Measurements from ENCODE around the gene C12orf76.

The C12orf76 gene

GRCh38 chr12:109999983-110000505, 48.3 kb downstream of the C12orf76 start:
- H3K27ac ChIP-seq: no peak overlapping the region
- peak overlapping the region; percentile 60 for H3K4me3 ChIP-seq (ENCODE audit: low read depth, low read length)
- no peaks in the 10 kb centered on the region for H3K9me3 ChIP-seq (ENCODE audit: severe bottlenecking)
- TF ChIP-seq, protein P1, sequence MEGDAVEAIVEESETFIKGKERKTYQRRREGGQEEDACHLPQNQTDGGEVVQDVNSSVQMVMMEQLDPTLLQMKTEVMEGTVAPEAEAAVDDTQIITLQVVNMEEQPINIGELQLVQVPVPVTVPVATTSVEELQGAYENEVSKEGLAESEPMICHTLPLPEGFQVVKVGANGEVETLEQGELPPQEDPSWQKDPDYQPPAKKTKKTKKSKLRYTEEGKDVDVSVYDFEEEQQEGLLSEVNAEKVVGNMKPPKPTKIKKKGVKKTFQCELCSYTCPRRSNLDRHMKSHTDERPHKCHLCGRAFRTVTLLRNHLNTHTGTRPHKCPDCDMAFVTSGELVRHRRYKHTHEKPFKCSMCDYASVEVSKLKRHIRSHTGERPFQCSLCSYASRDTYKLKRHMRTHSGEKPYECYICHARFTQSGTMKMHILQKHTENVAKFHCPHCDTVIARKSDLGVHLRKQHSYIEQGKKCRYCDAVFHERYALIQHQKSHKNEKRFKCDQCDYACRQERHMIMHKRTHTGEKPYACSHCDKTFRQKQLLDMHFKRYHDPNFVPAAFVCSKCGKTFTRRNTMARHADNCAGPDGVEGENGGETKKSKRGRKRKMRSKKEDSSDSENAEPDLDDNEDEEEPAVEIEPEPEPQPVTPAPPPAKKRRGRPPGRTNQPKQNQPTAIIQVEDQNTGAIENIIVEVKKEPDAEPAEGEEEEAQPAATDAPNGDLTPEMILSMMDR (IDR thresholded peaks at IDR 0.05; ENCODE audit: low read depth, low read length): no peak
- peaks cover 10% of the 10 kb centered on the region for H3K36me3 ChIP-seq
- no peaks in the 10 kb centered on the region for H3K27me3 ChIP-seq (ENCODE audit: insufficient read depth, low read depth, severe bottlenecking)
- no peak for DNase-seq

GRCh38 chr12:109999649-109999971, 48.7 kb downstream of the C12orf76 start:
- H3K27me3 ChIP-seq (ENCODE audit: insufficient read depth, low read depth, severe bottlenecking): no peaks in the 10 kb centered on the region
- H3K27ac ChIP-seq: no peak overlapping the region; the same call in 1 of the 2 replicates
- H3K36me3 ChIP-seq: peaks cover 10% of the 10 kb centered on the region
- TF ChIP-seq, protein P1 (IDR thresholded peaks at IDR 0.05; ENCODE audit: low read depth, low read length): no peak
- H3K4me3 ChIP-seq (ENCODE audit: low read depth, low read length): peak overlapping the region; percentile 60
- DNase-seq: no peak
- H3K9me3 ChIP-seq (ENCODE audit: severe bottlenecking): no peaks in the 10 kb centered on the region

GRCh38 chr12:109998904-109999648, 49.2 kb downstream of the C12orf76 start, which contains the start of gene ANKRD13A:
ANKRD13A (plus strand) TSS chr12:109999430; CDS start chr12:109999689, 259 bp downstream.
- H3K4me3 ChIP-seq (ENCODE audit: low read depth, low read length): peak within 1 kb of the TSS; percentile 60
- TF ChIP-seq, protein P1 (IDR thresholded peaks at IDR 0.05; ENCODE audit: low read depth, low read length): no peak
- no peaks in the 10 kb centered on the region for H3K9me3 ChIP-seq (ENCODE audit: severe bottlenecking)
- peak within 1 kb of the TSS; percentile 95 for H3K27ac ChIP-seq
- H3K36me3 ChIP-seq: peaks cover 10% of the 10 kb centered on the region
- peak; percentile 86 for DNase-seq
- H3K27me3 ChIP-seq (ENCODE audit: insufficient read depth, low read depth, severe bottlenecking): no peaks in the 10 kb centered on the region

DNA sequence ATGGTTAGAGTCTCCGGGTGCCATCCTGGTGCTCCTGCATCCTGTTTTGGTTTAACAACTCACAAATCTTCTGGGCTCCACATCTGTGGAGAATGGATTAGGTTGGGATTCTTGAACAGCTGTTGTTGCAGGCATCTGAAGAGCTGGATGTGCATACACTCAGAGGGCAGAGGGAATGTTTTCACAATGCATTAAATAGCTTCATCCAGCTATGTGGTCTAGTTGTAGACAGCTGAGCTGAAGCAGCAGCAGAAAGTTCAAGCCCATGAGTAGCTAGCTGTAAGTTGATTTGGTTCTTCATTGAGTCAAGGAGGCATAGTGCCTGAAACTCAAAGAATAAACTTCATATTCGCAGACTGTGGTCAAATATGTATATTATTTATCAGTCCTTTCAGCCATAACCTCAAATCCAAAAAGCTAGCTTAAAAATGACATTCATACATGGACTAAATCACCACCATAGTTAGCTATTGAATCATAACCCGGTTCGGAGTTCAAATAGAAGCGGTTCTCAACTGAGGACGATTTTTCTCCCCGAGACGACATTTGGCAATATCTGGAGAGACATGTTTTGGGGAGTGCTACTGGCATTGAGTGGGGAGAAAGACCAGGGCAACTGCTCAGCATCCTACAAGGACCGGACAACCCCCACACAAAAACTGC, 50.0 kb downstream of the C12orf76 start:
- TF ChIP-seq, protein P1 (IDR thresholded peaks at IDR 0.05; ENCODE audit: low read depth, low read length): no peak
- peak overlapping the region; percentile 60 for H3K4me3 ChIP-seq (ENCODE audit: low read depth, low read length)
- H3K27me3 ChIP-seq (ENCODE audit: insufficient read depth, low read depth, severe bottlenecking): no peaks in the 10 kb centered on the region
- H3K27ac ChIP-seq: peak overlapping the region; percentile 95
- H3K36me3 ChIP-seq: peaks cover 10% of the 10 kb centered on the region; the same call in 1 of the 2 replicates
- no peaks in the 10 kb centered on the region for H3K9me3 ChIP-seq (ENCODE audit: severe bottlenecking)
- no peak for DNase-seq

GRCh38 chr12:109997393-109997792, 50.9 kb downstream of the C12orf76 start:
- H3K27ac ChIP-seq: no peak overlapping the region
- no peaks in the 10 kb centered on the region for H3K27me3 ChIP-seq (ENCODE audit: insufficient read depth, low read depth, severe bottlenecking)
- TF ChIP-seq, protein P1 (IDR thresholded peaks at IDR 0.05; ENCODE audit: low read depth, low read length): no peak
- no peak overlapping the region for H3K4me3 ChIP-seq (ENCODE audit: low read depth, low read length)
- no peaks in the 10 kb centered on the region for H3K9me3 ChIP-seq (ENCODE audit: severe bottlenecking)
- peaks cover 5% of the 10 kb centered on the region; the same call in 1 of the 2 replicates for H3K36me3 ChIP-seq
- no peak for DNase-seq

Measured in WERI-Rb-1 (cell line).